NK-92 (cell line): ENCODE results near the gene PEAR1.

Source experiments
- DNase-seq: peaks from one replicate; lab custom pipeline; 2025; ENCODE audit not compliant: unreplicated experiment; lab: John Stamatoyannopoulos, UW

The PEAR1 gene

DNA sequence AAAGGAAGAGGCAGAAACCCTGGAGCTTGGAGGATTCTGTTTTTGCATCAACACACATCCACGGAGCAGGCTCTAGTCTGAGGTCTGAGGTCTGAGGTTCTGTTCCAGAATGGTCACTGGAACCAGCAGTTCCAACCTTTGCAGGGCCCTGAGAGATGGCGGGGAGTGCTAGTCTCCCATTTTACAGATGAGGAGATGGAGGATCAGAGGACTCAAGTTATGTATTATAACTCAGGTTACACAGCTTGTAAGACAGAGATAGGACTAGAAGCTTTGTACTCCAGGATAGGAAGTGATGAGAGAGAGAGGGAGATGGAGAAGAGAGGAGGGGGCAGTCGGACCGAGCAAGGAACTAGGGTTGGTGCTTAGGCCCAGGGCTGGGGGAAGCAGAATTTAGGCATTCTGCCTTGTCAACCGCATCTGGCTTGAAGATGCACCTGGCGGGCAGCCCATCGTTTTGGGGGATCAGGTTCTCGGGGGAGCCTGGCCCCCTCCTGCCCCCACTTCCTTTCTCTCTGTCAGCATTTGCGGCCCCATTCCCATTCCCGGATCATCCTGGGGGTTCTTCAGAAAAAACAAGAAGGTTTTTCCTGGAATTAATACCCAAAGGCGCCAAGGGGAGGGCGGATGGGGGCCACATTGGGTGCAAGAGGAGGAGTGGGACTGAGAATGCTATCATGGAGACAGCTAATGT is 5.6 kb downstream of the PEAR1 start:
- no peak for DNase-seq

DNA sequence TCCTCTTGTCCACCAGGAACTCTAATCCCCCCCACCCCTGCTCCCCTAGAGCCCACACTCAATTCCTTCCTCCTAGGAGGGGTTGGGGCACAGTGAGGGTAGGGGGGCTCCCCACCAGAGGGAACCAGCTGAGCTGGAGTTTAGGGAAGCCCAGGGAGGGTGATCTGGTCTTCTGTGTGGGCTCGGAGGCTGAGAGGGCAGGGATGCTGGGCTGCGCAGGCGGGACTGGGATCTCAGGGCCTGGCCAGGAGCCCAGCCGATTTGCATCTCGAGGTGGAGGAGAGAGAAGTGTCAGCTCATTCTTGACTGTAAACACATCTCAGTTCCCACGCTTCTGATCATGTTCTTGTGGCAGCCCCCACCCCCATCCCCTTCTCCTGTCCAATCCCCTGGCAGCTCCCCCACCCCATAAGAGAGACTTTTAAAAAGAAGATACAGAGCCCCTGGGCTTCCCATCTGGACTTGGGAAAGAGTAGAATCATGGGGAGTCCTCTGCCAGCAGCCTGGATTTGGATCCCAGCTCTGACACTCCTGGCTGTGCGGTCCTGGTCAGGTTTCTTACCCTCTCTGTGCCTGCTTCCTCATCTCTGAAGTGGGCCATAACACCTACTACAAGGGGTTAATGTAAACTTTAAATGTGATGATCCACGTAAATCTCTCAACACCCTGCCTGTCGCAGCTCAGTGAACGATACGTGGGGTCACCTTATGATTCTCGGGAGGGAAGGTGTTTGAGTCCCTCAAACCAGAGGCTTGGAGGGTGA is 6.6 kb downstream of the PEAR1 start:
- no peak for DNase-seq

DNA sequence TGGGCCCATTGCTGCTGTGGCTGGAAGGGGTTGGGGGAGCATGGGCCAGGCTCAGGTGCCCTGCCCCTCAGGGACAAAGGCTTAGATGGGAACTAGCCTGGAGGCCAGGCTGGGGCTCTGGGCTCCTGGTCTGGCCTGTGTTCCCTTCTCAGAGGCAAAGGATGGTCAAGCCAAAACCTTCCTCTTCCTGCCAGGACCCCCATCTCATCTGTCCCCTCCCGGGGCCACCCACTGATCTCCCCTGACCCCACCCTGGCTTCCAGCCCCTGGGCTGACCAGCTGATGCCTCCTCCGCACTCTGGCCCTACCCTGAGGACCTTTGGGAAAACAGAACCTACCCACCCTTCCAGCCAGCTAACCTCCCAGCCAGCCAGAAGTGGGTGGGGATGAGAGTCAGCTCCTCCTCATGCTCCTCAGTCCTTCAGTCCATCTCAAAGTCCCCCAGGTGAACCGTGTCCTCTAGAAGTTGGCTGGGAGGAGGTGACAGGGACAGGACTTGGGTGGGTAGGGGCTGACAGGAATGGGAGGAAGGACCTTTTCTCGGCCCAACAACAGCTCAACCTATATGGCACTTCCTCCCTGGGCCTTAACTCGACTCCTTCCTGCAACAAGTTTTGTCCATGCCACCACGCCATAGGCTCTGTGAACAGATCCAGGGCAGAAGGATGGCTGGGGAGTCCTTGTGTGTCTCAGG is 7.5 kb downstream of the PEAR1 start:
- no peak for DNase-seq

DNA sequence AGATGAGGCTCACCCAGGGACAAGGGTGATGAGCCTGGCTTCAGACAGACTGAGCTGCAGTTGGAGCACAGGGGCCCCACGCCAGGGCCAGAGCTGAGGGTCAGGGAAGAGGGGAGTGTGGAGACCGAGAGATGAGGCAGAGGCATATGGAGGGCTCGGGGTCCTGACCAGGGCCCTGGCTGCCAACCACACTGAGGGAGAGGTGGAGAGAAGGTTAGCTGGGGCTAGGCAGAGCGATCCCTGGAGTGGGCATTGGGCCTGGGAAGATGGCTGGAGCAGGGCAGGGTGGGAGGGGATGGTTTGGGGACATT is 8.0 kb downstream of the PEAR1 start:
- DNase-seq = no peak

DNA sequence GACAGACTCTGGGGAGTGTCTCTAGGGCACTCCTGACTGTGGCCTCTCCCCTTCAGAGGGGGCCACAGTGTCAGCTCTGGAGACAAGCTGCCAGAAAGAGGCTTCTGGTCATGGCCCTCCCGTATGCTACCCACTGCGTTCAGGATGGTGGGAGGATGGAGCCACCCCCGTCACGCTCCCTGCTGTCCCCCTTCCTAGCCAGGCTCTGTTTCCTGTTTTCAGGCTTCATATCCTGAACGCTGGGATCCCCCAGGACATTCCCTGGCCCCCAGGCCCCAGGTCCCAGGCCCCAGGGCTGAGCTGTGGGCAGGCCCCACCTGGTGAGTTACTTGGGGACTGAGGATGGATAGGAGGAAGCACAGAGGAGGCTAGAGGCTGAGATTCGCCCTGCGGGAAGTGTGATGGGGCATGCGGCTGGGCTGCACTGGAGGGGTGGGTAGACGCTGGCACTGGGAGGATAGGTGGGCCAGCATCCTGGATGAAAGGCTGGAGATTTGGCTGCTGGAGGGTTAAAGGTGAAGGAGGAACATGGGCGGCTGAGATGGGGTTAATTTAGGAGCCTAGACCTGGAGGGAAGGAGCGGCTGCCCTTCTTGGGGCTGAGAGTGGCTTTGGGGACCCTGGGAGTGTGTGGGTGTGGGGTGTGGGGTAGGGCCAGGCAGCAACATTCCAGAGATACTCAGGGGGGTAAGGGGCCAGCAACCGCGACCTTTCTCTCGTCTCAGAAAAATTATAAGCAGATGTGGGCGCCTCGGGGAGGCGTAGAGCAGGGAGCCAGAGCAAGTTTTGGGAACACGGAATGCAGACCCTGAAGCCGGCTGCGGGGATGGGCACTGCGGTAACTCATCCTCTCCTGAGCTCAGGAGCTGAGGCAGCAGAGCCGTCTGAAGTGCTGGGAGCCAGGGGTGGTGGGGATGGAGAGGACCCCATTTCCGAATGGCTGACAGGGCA is 8.7 kb downstream of the PEAR1 start:
- no peak for DNase-seq

DNA sequence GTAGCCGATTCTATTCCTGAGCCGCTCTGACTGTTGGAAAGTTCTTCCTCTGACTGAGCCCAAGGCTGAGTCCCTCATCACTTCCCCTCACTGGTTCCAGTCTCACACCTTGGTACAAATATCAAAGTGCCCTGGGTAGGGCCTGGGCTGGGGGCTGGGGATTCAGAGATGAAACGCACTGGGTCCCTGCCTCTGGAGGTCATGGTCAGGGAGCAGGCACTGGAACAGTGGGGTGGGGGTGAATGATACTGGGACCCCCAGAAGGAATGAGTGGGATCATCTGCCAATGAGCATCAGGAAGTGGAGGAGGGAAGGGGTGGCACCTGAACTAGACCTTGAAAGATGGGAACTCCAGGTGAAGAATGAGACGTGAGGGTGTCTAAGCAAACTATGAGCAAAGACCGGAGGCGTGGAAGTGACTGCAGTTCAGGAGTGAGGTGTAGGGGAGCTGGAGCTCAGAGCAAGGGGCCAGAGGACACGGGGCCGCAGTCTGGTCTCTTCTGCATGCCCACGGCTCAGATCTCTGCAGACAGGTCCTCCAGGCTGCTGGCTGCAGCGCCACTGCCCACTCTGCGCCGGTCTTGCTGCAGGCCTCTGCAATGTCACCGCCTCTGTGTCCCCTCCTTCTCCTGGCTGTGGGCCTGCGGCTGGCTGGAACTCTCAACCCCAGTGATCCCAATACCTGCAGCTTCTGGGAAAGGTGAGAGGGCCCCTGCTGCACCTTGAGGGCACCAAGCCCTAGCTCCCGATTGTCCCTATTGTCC is 10.0 kb downstream of the PEAR1 start:
- DNase-seq = no peak

DNA sequence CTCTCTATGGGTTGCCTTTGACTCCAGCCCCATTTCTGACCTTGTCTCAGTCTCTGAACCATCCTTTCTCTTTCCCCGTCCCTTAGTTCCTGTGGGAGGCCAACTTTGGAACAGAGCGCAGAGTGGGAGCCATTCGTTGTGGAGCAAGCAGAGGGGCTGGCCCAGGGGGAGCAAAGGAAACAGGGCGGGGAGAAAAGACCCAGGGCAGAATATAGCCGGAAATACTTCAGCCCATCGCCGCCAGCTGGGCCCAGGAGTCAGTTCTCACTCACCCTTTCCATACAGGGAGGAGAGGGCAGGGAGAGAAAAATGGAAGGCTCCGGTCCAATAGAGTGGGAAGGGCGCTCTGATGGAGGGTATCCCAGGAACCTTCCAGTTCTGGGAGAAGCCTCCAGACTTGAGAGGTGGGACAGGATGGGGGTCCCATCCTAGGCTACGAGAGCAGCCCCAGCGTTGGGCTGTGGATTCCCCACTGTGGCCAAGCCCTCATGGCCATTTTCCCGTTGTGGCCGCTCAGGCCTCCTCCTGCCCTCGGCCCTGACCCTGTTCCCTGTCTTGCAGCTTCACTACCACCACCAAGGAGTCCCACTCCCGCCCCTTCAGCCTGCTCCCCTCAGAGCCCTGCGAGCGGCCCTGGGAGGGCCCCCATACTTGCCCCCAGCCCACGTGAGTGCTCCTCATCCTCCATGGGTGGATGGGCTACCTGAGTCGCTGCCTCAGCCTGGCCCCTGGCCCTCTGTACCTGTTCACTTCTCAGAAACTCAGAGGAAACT is 10.9 kb downstream of the PEAR1 start:
- no peak for DNase-seq

DNA sequence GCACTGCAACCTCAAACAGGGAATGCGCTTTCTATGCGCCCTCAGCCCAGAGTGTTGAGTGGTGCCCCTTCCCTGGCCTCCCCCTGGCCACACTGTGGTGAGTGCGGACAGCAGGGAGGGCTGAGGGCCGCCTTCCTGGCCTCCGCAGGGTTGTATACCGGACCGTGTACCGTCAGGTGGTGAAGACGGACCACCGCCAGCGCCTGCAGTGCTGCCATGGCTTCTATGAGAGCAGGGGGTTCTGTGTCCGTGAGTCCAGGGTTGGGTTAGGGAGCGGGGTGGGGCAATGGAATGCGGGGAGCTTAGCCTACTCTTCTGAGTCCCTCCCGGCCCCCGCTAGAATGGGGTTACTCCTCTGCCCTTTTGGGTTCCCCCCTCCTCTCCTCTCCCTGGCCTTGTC is 11.7 kb downstream of the PEAR1 start:
- no peak for DNase-seq

DNA sequence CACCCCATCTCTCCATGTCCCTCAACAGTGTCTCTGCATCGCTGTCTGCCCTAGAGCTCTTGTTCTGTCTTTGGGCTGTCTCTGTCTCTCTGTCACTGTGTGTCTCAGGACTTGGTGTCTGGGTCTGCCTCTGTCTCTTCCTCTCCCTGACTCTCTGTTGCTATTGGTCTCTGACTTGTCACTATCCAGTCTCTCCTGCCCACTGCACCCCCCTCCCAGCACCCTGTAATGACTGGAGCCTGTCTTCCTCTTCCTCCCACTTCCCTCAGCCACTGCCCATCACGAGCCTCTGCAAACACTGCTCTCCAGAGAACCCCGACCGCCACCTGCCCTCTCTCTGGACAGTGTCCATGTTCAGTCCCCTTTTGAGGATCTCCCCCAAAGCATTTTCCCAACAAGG is 12.1 kb downstream of the PEAR1 start:
- DNase-seq = no peak

DNA sequence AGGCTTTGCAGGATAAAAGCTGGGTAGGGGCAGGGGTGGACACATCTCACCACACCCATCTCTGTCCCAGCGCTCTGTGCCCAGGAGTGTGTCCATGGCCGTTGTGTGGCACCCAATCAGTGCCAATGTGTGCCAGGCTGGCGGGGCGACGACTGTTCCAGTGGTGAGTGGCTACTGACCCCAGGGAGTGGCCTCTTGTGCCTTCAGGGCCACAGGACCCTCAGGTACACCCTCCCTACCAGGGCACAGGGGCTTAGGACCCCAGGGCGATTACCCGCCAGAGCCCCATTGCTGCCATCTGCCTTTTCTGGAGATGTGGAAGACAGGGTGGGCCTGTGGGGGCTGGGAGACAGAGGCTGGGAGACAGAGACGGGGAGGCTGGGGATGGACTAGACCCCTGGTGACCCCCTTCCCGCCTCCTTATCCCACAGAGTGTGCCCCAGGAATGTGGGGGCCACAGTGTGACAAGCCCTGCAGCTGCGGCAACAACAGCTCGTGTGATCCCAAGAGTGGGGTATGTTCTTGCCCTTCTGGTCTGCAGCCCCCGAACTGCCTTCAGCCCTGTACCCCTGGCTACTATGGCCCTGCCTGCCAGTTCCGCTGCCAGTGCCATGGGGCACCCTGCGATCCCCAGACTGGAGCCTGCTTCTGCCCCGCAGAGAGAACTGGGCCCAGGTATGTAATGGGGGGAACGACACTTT is 12.8 kb downstream of the PEAR1 start:
- DNase-seq = no peak

DNA sequence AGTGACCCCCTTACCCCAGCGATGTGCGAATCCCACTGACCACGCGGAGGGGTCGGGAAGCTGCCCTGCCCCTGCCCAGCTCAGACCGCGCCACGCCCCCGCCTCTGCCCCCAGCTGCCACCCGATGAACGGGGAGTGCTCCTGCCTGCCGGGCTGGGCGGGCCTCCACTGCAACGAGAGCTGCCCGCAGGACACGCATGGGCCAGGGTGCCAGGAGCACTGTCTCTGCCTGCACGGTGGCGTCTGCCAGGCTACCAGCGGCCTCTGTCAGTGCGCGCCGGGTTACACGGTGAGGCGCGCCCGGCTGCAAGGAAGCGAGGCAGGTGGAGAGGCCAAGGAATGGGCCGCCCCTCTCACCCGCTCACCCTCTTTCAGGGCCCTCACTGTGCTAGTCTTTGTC is 15.0 kb downstream of the PEAR1 start:
- no peak for DNase-seq

DNA sequence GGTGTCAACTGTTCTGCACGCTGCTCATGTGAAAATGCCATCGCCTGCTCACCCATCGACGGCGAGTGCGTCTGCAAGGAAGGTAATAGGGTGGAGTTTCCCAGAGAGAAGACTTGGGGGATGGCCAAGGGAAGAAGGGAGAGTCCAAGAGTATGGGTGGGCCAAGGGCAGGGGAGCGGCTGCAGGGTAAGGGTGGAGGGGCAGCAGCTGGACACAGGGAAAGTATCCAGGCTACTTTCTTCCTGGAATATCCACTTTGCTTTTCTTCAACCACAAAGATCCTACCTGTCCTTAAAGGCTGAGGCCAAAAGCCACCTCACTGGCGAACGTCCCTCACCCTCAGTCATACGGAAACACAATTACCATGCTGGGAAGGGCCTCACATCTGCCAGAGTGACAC is 15.4 kb downstream of the PEAR1 start:
- no peak for DNase-seq

DNA sequence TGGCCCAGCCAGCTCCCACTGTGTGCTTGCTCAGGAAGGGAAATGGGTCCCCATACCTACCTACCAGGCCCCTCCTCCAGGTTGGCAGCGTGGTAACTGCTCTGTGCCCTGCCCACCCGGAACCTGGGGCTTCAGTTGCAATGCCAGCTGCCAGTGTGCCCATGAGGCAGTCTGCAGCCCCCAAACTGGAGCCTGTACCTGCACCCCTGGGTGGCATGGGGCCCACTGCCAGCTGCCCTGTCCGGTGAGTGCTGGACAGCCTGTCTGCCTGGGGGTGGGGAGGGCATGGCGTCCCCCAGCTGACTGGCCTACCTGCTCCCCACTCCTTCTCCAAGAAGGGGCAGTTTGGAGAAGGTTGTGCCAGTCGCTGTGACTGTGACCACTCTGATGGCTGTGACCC is 16.2 kb downstream of the PEAR1 start:
- no peak for DNase-seq

DNA sequence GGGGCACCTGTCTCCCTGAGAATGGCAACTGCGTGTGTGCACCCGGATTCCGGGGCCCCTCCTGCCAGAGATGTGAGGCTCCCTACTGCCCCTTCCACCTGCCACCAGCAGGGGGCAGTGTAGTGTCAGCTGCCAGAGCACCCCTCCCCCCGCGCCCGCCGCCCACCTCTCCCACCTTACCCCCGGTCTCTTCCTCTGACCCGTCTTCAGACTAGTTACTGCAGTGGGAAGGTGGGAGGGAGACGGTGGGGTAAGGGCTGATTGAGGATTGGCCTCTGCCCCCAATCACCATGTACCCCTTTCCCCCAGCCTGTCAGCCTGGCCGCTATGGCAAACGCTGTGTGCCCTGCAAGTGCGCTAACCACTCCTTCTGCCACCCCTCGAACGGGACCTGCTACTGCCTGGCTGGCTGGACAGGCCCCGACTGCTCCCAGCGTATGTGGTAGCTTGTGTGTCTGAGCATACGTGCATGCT is 16.8 kb downstream of the PEAR1 start:
- no peak for DNase-seq

DNA sequence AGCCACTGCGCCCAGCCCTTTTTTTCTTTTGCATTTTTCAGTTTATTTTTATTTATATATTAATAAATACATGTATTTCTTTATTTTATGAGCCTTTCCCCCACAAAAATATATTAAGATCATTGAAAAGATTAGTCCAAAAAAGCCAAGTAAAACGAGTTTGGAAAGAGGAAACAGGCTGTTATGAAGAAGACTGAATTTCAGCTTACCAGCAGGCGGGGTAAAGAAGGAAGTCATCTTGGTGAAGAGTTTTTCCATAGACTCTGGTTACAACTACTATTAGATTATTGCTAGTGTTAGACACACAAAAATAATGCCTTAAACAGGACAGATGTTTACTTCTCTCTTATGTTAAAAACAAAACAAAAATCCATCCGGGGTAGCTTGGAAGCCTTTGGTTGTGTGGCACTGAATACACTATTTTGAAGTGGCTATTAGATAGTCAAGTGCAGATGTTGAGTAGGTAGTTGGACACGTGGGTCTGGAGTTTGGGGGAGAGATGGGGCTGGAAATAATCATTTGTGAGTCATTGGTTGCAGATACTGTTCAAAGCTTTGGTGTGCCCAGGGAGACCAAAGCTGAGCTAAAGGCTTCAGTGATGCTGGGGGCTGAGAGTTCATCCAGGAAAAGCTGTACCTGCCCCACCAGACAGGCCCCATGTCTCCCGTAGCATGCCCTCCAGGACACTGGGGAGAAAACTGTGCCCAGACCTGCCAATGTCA is 18.2 kb downstream of the PEAR1 start:
- DNase-seq = no peak

DNA sequence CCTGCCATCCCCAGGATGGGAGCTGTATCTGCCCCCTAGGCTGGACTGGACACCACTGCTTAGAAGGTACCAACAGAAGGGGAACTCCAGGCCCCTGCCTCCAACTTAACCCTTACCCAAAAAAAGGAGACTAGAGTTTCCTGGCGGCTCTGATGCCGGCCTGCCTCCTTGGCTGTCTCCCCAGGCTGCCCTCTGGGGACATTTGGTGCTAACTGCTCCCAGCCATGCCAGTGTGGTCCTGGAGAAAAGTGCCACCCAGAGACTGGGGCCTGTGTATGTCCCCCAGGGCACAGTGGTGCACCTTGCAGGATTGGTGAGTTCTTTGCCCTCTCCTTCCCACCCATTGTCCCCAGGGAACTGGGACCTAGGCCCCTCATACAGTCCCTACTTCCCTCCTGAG is 18.8 kb downstream of the PEAR1 start:
- DNase-seq = no peak

DNA sequence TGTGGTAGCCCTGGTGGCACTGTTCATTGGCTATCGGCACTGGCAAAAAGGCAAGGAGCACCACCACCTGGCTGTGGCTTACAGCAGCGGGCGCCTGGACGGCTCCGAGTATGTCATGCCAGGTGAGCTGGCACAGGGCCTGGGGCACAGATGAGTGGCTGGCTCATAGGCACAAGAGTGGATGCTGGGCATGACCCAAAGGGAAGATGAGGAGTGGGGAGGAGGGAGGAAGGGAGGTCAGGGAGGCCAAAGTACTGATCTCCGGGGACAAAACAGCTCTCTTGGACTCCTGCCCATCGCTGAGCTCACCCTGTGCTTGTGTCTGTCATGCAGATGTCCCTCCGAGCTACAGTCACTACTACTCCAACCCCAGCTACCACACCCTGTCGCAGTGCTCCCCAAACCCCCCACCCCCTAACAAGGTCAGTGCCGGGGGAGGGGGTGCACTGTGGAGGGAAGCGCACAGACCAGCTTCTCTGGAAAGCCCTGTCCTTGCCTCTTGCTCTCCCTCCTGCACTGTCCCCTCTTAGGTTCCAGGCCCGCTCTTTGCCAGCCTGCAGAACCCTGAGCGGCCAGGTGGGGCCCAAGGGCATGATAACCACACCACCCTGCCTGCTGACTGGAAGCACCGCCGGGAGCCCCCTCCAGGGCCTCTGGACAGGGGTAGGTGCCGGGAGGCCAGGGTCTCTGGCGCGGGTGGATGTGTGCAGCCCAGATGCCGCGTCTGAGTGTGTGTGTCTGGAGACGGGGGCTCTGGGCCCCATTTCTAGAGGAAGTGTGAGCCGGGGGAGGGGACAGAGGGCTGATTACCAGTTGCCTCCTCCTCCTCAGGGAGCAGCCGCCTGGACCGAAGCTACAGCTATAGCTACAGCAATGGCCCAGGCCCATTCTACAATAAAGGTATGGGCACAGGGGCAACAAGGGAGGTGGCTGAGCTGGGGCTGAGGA is 19.6 kb downstream of the PEAR1 start:
- no peak for DNase-seq
